K562 (cell line): Measurements from ENCODE around the gene GPR32. TPM values are rescaled to one million over a fixed set of nuclear protein-coding genes. Genes with fewer than 3 reads are reported as not detected.
A peak's percentile ranks its signal among the peaks of the same experiment; 100 is the strongest.

ENCODE experiments used
- AFF4 ChIP-seq: sonication (generic); formaldehyde crosslinking; IDR thresholded peaks from 2 replicates; pipeline ENCODE4 v1.8.0; 2023; ENCODE audit warnings: mild to moderate bottlenecking, missing genetic modification reagents
- CHAMP1 ChIP-seq: fragments of 450-650 bp; IDR thresholded peaks from 2 replicates; pipeline ENCODE4 v1.6.1; 2016; ENCODE audit warnings: mild to moderate bottlenecking
- CREB3L1 ChIP-seq: fragments of 450-650 bp; IDR thresholded peaks from 2 replicates; pipeline ENCODE4 v1.6.1; 2014; ENCODE audit warnings: low read depth, mild to moderate bottlenecking, moderate library complexity, borderline replicate concordance
- CTBP1 ChIP-seq: fragments of 450-650 bp; IDR thresholded peaks from 2 replicates; pipeline ENCODE4 v1.6.1; 2016; ENCODE audit warnings: borderline replicate concordance
- MCM7 ChIP-seq, 2 experiments: fragments of 450-650 bp; IDR thresholded peaks; 2 replicates each; pipeline ENCODE4 v1.6.1; 2016 to 2018
- REST ChIP-seq, 2 experiments: fragments of 450-650 bp; formaldehyde crosslinking in 1 of 2; IDR thresholded peaks; 2 replicates each; pipeline versions ENCODE4 v1.4.0 to v1.6.1; 2014 to 2020; ENCODE audit warnings: mild to moderate bottlenecking in 2 of 2, borderline replicate concordance in 1 of 2, low read depth in 1 of 2
- ZNF184 ChIP-seq: sonication (generic); formaldehyde crosslinking; IDR thresholded peaks from 2 replicates; pipeline ENCODE4 v1.5.0; 2020; ENCODE audit warnings: missing genetic modification reagents
- ZNF354B ChIP-seq: fragments of 250-450 bp; sonication (Bioruptor Pico); IDR thresholded peaks from 2 replicates; pipeline ENCODE4 v1.4.0; 2020
- ZNF561 ChIP-seq: fragments of 450-650 bp; formaldehyde crosslinking; conservative IDR thresholded peaks from 2 replicates; pipeline ENCODE4 v1.4.0; 2020; ENCODE audit warnings: mild to moderate bottlenecking, moderate library complexity
- polyA plus RNA-seq, 8 experiments: library from polyadenylated mRNA; depleted of rRNA in 4 of 8; stranded (reverse) in 5 of 8; unstranded in 3 of 8; fragments of >200 nt; fragmentation: Nextera tagmentation in 2 of 8; fragmentation: Illumina TruSeq in 1 of 8; extraction: Ambion mirVana in 2 of 8; extraction: Trizol in 1 of 8; gene quantifications; 2 replicates each; pipeline versions ENCODE4 v1.2.1 to v1.2.3, GENCODE V29; 2011 to 2014; ENCODE audit warnings: inconsistent platforms in 1 of 8, missing spikeins in 1 of 8
- total RNA-seq, 7 experiments: library from RNA; depleted of rRNA in 6 of 7; stranded (reverse); fragments of >200 nt in 6 of 7; fragmentation: Illumina TruSeq in 2 of 7; extraction: Trizol in 2 of 7; gene quantifications; 2 replicates each; pipeline versions ENCODE4 v1.2.1 to v1.2.3, GENCODE V29; 2011 to 2021; ENCODE audit warnings: low replicate concordance in 1 of 7

Gene GPR32
- total and polyA plus RNA-seq, 9 of the 15 experiments (the other 6 are each of a cell fraction or from before 2014, with no cell fraction given) = not detected

- TF ChIP-seq CHAMP1 = no peak
- TF ChIP-seq CREB3L1 = peak; percentile 39
- no peak for TF ChIP-seq ZNF184 (CRISPR knock-in tag)
- no peak for TF ChIP-seq MCM7 (IDR thresholded peaks at IDR 0.05)
- 0 out of 2 replicates have a peak, but pooled peaks have one; percentile 5 for TF ChIP-seq CTBP1
- no peak for TF ChIP-seq ZNF354B (CRISPR knock-in tag)
- no peak for TF ChIP-seq ZNF561 (CRISPR knock-in tag)
- no peak; the same call in 1 of the 2 replicates for TF ChIP-seq REST (IDR thresholded peaks at IDR 0.05; ENCODE audit: borderline replicate concordance)
- peak; percentile 71; the same call in 1 of the 2 replicates for TF ChIP-seq REST (CRISPR knock-in tag; IDR thresholded peaks at IDR 0.05; ENCODE audit: low read depth)
- TF ChIP-seq AFF4 = peak; percentile 59
Measured at GRCh38 chr19:50725218-50725910, 44.9 kb upstream of the GPR32 start (continued).
